B cell (primary cell): Measurements from ENCODE around the gene PTPN6. TPM values are rescaled to one million over a fixed set of nuclear protein-coding genes. Genes with fewer than 3 reads are reported as not detected.

ENCODE experiments used
- ATAC-seq: fragments of 200-7000 bp; cut with Tn5 transposase; one replicate; pipeline ENCODE4 v1.10.0; 2021; ENCODE audit warnings: low read depth, mild to moderate bottlenecking, moderate number of reproducible peaks, moderate library complexity
- CTCF ChIA-PET: fragments of 350-600 bp; sonication (Branson Sonifier 250); formaldehyde crosslinking; loops from one replicate; lab custom pipeline; 2021; ENCODE audit warnings: antibody characterized with exemption, inconsistent platforms; lab: Charles Lee
- POLR2A ChIA-PET: fragments of 350-600 bp; sonication (Branson Sonifier 250); formaldehyde crosslinking; loops from one replicate; lab custom pipeline; 2021; ENCODE audit warnings: antibody characterized with exemption; lab: Charles Lee
- DNase-seq: peaks from one replicate; pipeline ENCODE4 v3.0.0; 2013
- H2AFZ ChIP-seq: 2 replicates; pipeline ENCODE4 v1.6.1; 2012; ENCODE audit warnings: mild to moderate bottlenecking, low read depth, low read length; ENCODE audit not compliant: insufficient read depth, poor library complexity, severe bottlenecking
- H3K27ac ChIP-seq, 2 donors: 1 replicate in 1 of 2; 2 replicates in 1 of 2; pipeline ENCODE4 v1.5.1; 2012 to 2013; ENCODE audit warnings: low read length in 2 of 2, mild to moderate bottlenecking in 2 of 2, moderate library complexity in 1 of 2
- H3K27me3 ChIP-seq, 4 experiments: fragments of 200-600 bp in 1 of 4; sonication (generic) in 1 of 4; replicated peaks in 1 of 4; 1 replicate in 2 of 4; 2 replicates in 2 of 4; pipeline versions ENCODE4 v1.6.1 to v1.7.0; 2013 to 2016; ENCODE audit warnings: low read length in 3 of 4, mild to moderate bottlenecking in 2 of 4, mixed read lengths in 1 of 4, moderate library complexity in 1 of 4; ENCODE audit not compliant: insufficient read depth in 4 of 4, control insufficient read depth in 3 of 4; ENCODE audit errors: control extremely low read depth in 1 of 4
- H3K36me3 ChIP-seq, 2 experiments: replicated peaks in 1 of 2; 1 replicate in 1 of 2; 2 replicates in 1 of 2; pipeline versions ENCODE4 v1.6.1 to v1.7.1; 2013; ENCODE audit warnings: low read length in 1 of 2; ENCODE audit not compliant: insufficient read depth in 2 of 2, control insufficient read depth in 1 of 2; ENCODE audit errors: control extremely low read depth in 1 of 2, extremely low read depth in 1 of 2
- H3K4me1 ChIP-seq, 2 donors: fragments of 200-600 bp in 1 of 2; sonication (generic) in 1 of 2; 1 replicate in 1 of 2; 2 replicates in 1 of 2; pipeline versions ENCODE4 v1.5.1 to v1.6.1; 2013 to 2017; ENCODE audit warnings: low read length in 2 of 2; ENCODE audit not compliant: control insufficient read depth in 2 of 2, insufficient read depth in 2 of 2
- H3K4me2 ChIP-seq: replicated peaks from 2 replicates; pipeline ENCODE3; 2012; ENCODE audit warnings: mild to moderate bottlenecking, low read depth, low read length; ENCODE audit not compliant: poor library complexity, severe bottlenecking
- H3K4me3 ChIP-seq, 5 experiments: fragments of 200-600 bp in 1 of 5; sonication (generic) in 1 of 5; 1 replicate in 3 of 5; 2 replicates in 2 of 5; pipeline versions ENCODE4 v1.5.1 to v1.7.0; 2011 to 2016; ENCODE audit warnings: low read length in 4 of 5, mild to moderate bottlenecking in 4 of 5, low read depth in 2 of 5, control low read depth in 1 of 5, moderate library complexity in 1 of 5; ENCODE audit not compliant: insufficient read depth in 1 of 5; ENCODE audit errors: control extremely low read depth in 1 of 5, extremely low read depth in 1 of 5
- H3K79me2 ChIP-seq: fragments of 200-600 bp; sonication (generic); one replicate; pipeline ENCODE4 v1.6.0; 2016; ENCODE audit warnings: low read length; ENCODE audit not compliant: control insufficient read depth, insufficient read depth
- H3K9ac ChIP-seq: fragments of 200-600 bp; sonication (generic); 2 replicates; pipeline ENCODE4 v1.6.1; 2017; ENCODE audit warnings: mild to moderate bottlenecking, low read length, moderate library complexity
- H3K9me3 ChIP-seq, 3 donors: one replicate each; pipeline versions ENCODE4 v1.6.1 to v1.7.1; 2013; ENCODE audit warnings: low read length in 2 of 3; ENCODE audit not compliant: control insufficient read depth in 2 of 3, insufficient read depth in 1 of 3; ENCODE audit errors: control extremely low read depth in 1 of 3
- H4K20me1 ChIP-seq: 2 replicates; pipeline ENCODE4 v1.6.0; 2012; ENCODE audit warnings: mild to moderate bottlenecking, low read length; ENCODE audit not compliant: insufficient read depth, control insufficient read depth, poor library complexity, severe bottlenecking
- H3K27ac Mint-ChIP-seq: one replicate; pipeline ENCODE4 v1.8.0; 2021; ENCODE audit warnings: mixed read lengths
- H3K27me3 Mint-ChIP-seq: one replicate; pipeline ENCODE4 v1.8.0; 2021; ENCODE audit warnings: mixed read lengths
- H3K4me1 Mint-ChIP-seq: one replicate; pipeline ENCODE4 v1.8.0; 2021; ENCODE audit warnings: mixed read lengths
- H3K4me3 Mint-ChIP-seq: one replicate; pipeline ENCODE4 v1.8.0; 2021; ENCODE audit warnings: mixed read lengths
- H3K9me3 Mint-ChIP-seq: one replicate; pipeline ENCODE4 v1.8.0; 2022; ENCODE audit warnings: mixed read lengths; ENCODE audit not compliant: insufficient read depth
- CTCF ChIP-seq: fragments of 200-600 bp; IDR thresholded peaks from one replicate; pipeline ENCODE4 v1.8.0; 2022; ENCODE audit warnings: antibody characterized with exemption, mild to moderate bottlenecking
- EZH2 ChIP-seq: IDR thresholded peaks from 2 replicates; pipeline ENCODE4 v1.6.1; 2012; ENCODE audit warnings: borderline replicate concordance, low read depth, mild to moderate bottlenecking, moderate library complexity, low read length; ENCODE audit not compliant: insufficient read depth, poor library complexity, severe bottlenecking
- WGBS: methylation state at CpG from one replicate; pipeline ENCODE4 v1.1.5; 2013; ENCODE audit warnings: missing lambda C conversion rate; ENCODE audit not compliant: insufficient coverage; 5-methylcytosine and 5-hydroxymethylcytosine counted together
- intact Hi-C: fragments of 100-400 bp; cut with micrococcal nuclease; formaldehyde crosslinking; loops from one replicate; pipeline ENCODE4 v1.10.0; 2022
- polyA plus RNA-seq: library from polyadenylated mRNA; depleted of rRNA; stranded (reverse); fragments of >200 nt; gene quantifications from 2 replicates; pipeline ENCODE4 v1.2.3, GENCODE V29; 2012
- total RNA-seq, 2 donors: library from RNA; stranded (reverse); fragments of 120-200 nt in 1 of 2; gene quantifications; 1 replicate in 1 of 2; 2 replicates in 1 of 2; pipeline versions ENCODE4 v1.2.3 to v1.2.4, GENCODE V29; 2013 to 2022

PTPN6 gene
- total and polyA plus RNA-seq, 2 donors (not counting 1 experiment from before 2014, with no cell fraction given): 312 to 874 TPM

- Mint-ChIP-seq H3K4me1 (no peaks in the 10 kb centered on the region), H3K9me3 (no peaks in the 10 kb centered on the region), H3K27ac (no peak overlapping the region), H3K4me3 (no peak overlapping the region), H3K27me3 (no peaks in the 10 kb centered on the region)
- Histone ChIP-seq H3K4me2 (no peak overlapping the region), H3K36me3 (peaks cover 1 to 80% of the 10 kb centered on the region in 2 experiments), H4K20me1 (peaks cover 17% of the 10 kb centered on the region), H3K27ac (no peak overlapping the region), H3K27me3 (no peaks in the 10 kb centered on the region), H3K9ac (no peak overlapping the region), H3K4me1 (no peaks in the 10 kb centered on the region), H3K79me2 (peaks cover 16% of the 10 kb centered on the region), H3K9me3 (no peaks in the 10 kb centered on the region), H3K4me3 (no peak overlapping the region), H2AFZ (no peak overlapping the region)
- WGBS: 96% methylated on average over 5 of the region's 6 CpGs
- ChIA-PET POLR2A (no interaction called here), CTCF (interaction anchor here (0.8 kb wide), 1 partner anchor 27 kb away, joined by 3 read pairs; no protein-coding TSS in a partner anchor)
- no peak for TF ChIP-seq EZH2
- no peak for TF ChIP-seq CTCF
- DNase-seq (no peak), ATAC-seq (no peak)
- intact Hi-C loops: no loop called here
Measured at GRCh38 chr12:6978188-6978587, 27.0 kb downstream of the PTPN6 start.

GRCh38 chr12:6978611-6979011, 27.5 kb downstream of the PTPN6 start:
- Histone ChIP-seq H3K27me3 (no peaks in the 10 kb centered on the region), H2AFZ (no peak overlapping the region), H3K79me2 (peaks cover 12% of the 10 kb centered on the region), H3K4me2 (no peak overlapping the region), H3K4me1 (no peaks in the 10 kb centered on the region), H3K9ac (no peak overlapping the region), H3K9me3 (no peaks in the 10 kb centered on the region), H4K20me1 (peaks cover 17% of the 10 kb centered on the region), H3K27ac (no peak overlapping the region), H3K4me3 (no peak overlapping the region), H3K36me3 (peaks cover 1 to 84% of the 10 kb centered on the region in 2 experiments)
- TF ChIP-seq CTCF (no peak), EZH2 (no peak)
- H3K27ac Mint-ChIP-seq: no peak overlapping the region
- WGBS: no CpG with 5 or more reads among the region's 3 CpGs
- H3K27me3 Mint-ChIP-seq: no peaks in the 10 kb centered on the region
- no peaks in the 10 kb centered on the region for H3K4me1 Mint-ChIP-seq
- H3K4me3 Mint-ChIP-seq: no peak overlapping the region
- intact Hi-C loops: no loop called here
- no peaks in the 10 kb centered on the region for H3K9me3 Mint-ChIP-seq
- ChIA-PET CTCF (no interaction called here), POLR2A (no interaction called here)
- no peak for ATAC-seq
- DNase-seq: no peak
